ENCODE measurements around the gene BEST4.

DNA sequence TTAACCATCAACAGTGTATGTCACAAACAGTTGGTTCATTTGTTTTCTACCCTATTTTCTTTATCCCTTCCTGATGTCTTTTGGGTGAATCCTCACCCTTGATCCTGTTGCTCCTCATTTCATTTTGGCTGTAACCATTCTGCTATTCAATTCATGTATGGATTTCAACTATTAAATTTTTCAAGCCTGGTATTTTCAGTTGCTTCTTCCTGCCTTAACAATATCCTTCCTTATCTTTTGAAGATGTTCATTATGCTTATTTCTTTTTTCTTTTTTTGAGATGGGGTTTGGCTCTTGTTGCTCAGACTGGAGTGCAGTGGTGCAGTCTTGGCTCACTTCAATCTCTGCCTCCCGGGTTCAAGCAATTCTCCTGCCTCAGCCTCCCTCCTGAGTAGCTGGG, 54.2 kb downstream of the BEST4 start:
- TF ChIP-seq CTCF (IDR thresholded peaks at IDR 0.05 in 8 of 11, conservative IDR thresholded peaks at IDR 0.05 in 3 of 11), result no peak
- TF ChIP-seq POLR2A (IDR thresholded peaks at IDR 0.05), result no peak

Data from spleen (tissue), 7 donors.